Measurements from ENCODE around the gene KIF19. TPM values are rescaled to one million over a fixed set of nuclear protein-coding genes. Genes with fewer than 3 reads are reported as not detected.

KIF19 gene
- total and polyA plus RNA-seq, 2 of the 8 experiments (the other 6 are each of a cell fraction or from before 2014, with no cell fraction given) = 0.52 to 0.77 TPM

DNA sequence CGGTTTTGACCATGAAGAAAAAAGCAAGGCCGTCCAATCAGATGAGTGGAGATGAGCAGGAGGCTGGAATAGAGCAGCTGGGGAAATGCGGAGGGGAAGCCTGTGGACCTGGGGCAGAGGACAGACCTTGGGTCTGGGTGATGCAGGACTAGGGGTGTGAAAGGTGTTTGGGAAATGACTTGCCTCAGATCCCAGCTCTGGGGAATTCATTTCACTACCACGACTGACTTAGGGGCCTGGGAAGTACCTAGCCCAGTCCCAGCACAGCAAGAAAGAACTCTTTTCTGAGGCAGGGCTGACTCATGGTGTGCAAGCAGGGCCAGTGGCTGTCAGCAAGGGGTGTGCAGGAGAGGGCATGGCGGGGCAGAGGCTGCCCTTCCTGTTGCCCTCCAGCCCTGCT lies 37.2 kb upstream of the KIF19 start:
- no peak overlapping the region for H2BK15ac ChIP-seq (ENCODE audit: low read length)
- H2BK20ac ChIP-seq (ENCODE audit: low read length) = no peak overlapping the region
- no peaks in the 10 kb centered on the region for H3K27me3 ChIP-seq (replicated peaks in 1 of 4; ENCODE audit: control insufficient read depth in 3 of 4, extremely low read depth in 1 of 4, insufficient read depth in 3 of 4, low read length in 3 of 4)
- H4K91ac ChIP-seq (replicated peaks; ENCODE audit: insufficient read length, low read length) = no peak overlapping the region
- POLR2A ChIA-PET (ENCODE audit: partially characterized antibody) = no interaction called here
- no peak overlapping the region for H2AK5ac ChIP-seq (ENCODE audit: low read depth, low read length)
- no peak overlapping the region for H3K56ac ChIP-seq (replicated peaks; ENCODE audit: insufficient read length, low read depth, low read length)
- no peak overlapping the region for H3K4ac ChIP-seq (replicated peaks; ENCODE audit: insufficient read length, low read depth, low read length)
- H3K4me1 ChIP-seq (replicated peaks in 1 of 4; ENCODE audit: control insufficient read depth in 3 of 4, insufficient read depth in 4 of 4, low read length in 3 of 4) = peaks cover 0 to 6% (median 4%) of the 10 kb centered on the region in 4 experiments; a peak in 3 of 7 replicates
- H3K36me3 ChIP-seq (ENCODE audit: control insufficient read depth in 2 of 4, insufficient read depth in 4 of 4, low read length in 3 of 4) = no peaks in the 10 kb centered on the region
- H3K79me1 ChIP-seq (ENCODE audit: low read depth, low read length) = no peaks in the 10 kb centered on the region
- no peaks in the 10 kb centered on the region for H3K79me2 ChIP-seq (ENCODE audit: control insufficient read depth in 1 of 2, insufficient read depth in 2 of 2, low read length in 2 of 2)
- no peaks in the 10 kb centered on the region for H4K20me1 ChIP-seq (replicated peaks in 1 of 2; ENCODE audit: control insufficient read depth in 1 of 2, insufficient read depth in 2 of 2, low read length in 2 of 2)
- H3K4me2 ChIP-seq (ENCODE audit: insufficient read depth in 1 of 2, low read depth in 2 of 2, low read length in 2 of 2) = no peak overlapping the region
- H3K4me3 ChIP-seq (ENCODE audit: extremely low read depth in 1 of 4, insufficient read depth in 2 of 4, low read depth in 3 of 4, low read length in 4 of 4) = no peak overlapping the region
- CTCF ChIA-PET (ENCODE audit: partially characterized antibody) = interaction anchor here (0.6 to 9.1 kb wide), 2 partner anchors 9 to 16 kb away, joined by 3 to 106 read pairs; no protein-coding TSS in a partner anchor
- no peaks in the 10 kb centered on the region for H3K9me3 ChIP-seq (ENCODE audit: insufficient read depth in 2 of 2, low read depth in 1 of 2, low read length in 1 of 2)
- H4K8ac ChIP-seq (ENCODE audit: extremely low read depth, insufficient read depth, low read length) = no peak overlapping the region
- H3K23me2 ChIP-seq (ENCODE audit: low read depth, low read length) = peaks cover 5% of the 10 kb centered on the region; the same call in 1 of the 2 replicates
- peak overlapping the region; percentile 13; the same call in 1 of the 2 replicates for H3K18ac ChIP-seq (ENCODE audit: extremely low read depth, low read length)
- no peak overlapping the region for H2BK120ac ChIP-seq (replicated peaks; ENCODE audit: low read depth, low read length)
- H2AFZ ChIP-seq (ENCODE audit: low read length) = no peak overlapping the region
- H4K5ac ChIP-seq (ENCODE audit: insufficient read length, low read depth, low read length) = no peak overlapping the region
- DNase-seq (ENCODE audit: low read depth in 1 of 2, low spot score in 2 of 2) (no peak), FAIRE-seq (no peak)
- 86% methylated on average over 5 of the region's 5 CpGs; no CpG with 5 or more reads in 1 of the 2 experiments for WGBS, 2 experiments (ENCODE audit: extremely low coverage in 1 of 2, insufficient coverage in 1 of 2, insufficient read length in 1 of 2, insufficient replicate concordance in 2 of 2, low coverage in 1 of 2, low lambda C conversion rate in 2 of 2, missing lambda C conversion rate in 1 of 2)
- H3K14ac ChIP-seq (ENCODE audit: insufficient read length) = no peak overlapping the region
- H3K9ac ChIP-seq (replicated peaks in 1 of 4; ENCODE audit: extremely low read depth in 1 of 4, low read depth in 3 of 4, low read length in 3 of 4) = no peak overlapping the region
- no peak overlapping the region for H3K27ac ChIP-seq (ENCODE audit: low read depth, low read length)
- H3K23ac ChIP-seq (ENCODE audit: insufficient read length) = no peak overlapping the region
- no peak overlapping the region for H2BK5ac ChIP-seq (ENCODE audit: low read depth, low read length)
- no peak overlapping the region for H2BK12ac ChIP-seq (ENCODE audit: low read depth, low read length)
- TF ChIP-seq GTF2F1 (IDR thresholded peaks at IDR 0.05; ENCODE audit: borderline replicate concordance, low read depth, low read length) = no peak
- TF ChIP-seq, protein P1, sequence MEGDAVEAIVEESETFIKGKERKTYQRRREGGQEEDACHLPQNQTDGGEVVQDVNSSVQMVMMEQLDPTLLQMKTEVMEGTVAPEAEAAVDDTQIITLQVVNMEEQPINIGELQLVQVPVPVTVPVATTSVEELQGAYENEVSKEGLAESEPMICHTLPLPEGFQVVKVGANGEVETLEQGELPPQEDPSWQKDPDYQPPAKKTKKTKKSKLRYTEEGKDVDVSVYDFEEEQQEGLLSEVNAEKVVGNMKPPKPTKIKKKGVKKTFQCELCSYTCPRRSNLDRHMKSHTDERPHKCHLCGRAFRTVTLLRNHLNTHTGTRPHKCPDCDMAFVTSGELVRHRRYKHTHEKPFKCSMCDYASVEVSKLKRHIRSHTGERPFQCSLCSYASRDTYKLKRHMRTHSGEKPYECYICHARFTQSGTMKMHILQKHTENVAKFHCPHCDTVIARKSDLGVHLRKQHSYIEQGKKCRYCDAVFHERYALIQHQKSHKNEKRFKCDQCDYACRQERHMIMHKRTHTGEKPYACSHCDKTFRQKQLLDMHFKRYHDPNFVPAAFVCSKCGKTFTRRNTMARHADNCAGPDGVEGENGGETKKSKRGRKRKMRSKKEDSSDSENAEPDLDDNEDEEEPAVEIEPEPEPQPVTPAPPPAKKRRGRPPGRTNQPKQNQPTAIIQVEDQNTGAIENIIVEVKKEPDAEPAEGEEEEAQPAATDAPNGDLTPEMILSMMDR (IDR thresholded peaks at IDR 0.05; ENCODE audit: control extremely low read depth in 1 of 3, insufficient read depth in 1 of 3, low read depth in 1 of 3, low read length in 3 of 3) = no peak
- TF ChIP-seq POU5F1 (IDR thresholded peaks at IDR 0.05; ENCODE audit: low read depth, low read length) = no peak
- TF ChIP-seq RBBP5 (IDR thresholded peaks at IDR 0.05; ENCODE audit: borderline replicate concordance, low read depth, low read length) = no peak
- TF ChIP-seq HDAC2 (IDR thresholded peaks at IDR 0.05; ENCODE audit: borderline replicate concordance in 1 of 2, low read depth in 2 of 2, low read length in 2 of 2) = no peak
- no peak for TF ChIP-seq SRF (IDR thresholded peaks at IDR 0.05; ENCODE audit: low read depth, low read length)

Data from H1 (cell line).